HL-60 (cell line): ENCODE data around the gene PNO1.

Experiments used
- DNase-seq, 2 experiments: peaks; one replicate each; pipeline ENCODE4 v3.0.0-alpha.2; 2010 to 2020; ENCODE audit warnings: low read depth in 1 of 2, low spot score in 1 of 2
- H3K27ac ChIP-seq: fragments of 250-450 bp; sonication (Bioruptor Pico); replicated peaks from 2 replicates; pipeline ENCODE4 v1.5.1; 2020; ENCODE audit warnings: mild to moderate bottlenecking, moderate library complexity
- H3K27me3 ChIP-seq: fragments of 250-450 bp; sonication (Bioruptor Pico); 2 replicates; pipeline ENCODE4 v1.5.1; 2021; ENCODE audit warnings: mild to moderate bottlenecking, moderate library complexity; ENCODE audit not compliant: insufficient read depth, poor library complexity, severe bottlenecking
- H3K4me3 ChIP-seq: replicated peaks from 2 replicates; pipeline ENCODE4 v1.5.1; 2011; ENCODE audit warnings: mild to moderate bottlenecking, control low read depth, low read length; ENCODE audit not compliant: insufficient read depth
- CTCF ChIP-seq: IDR thresholded peaks from one replicate; pipeline ENCODE4 v1.5.1; 2011; ENCODE audit warnings: low read length, control low read depth, inconsistent platforms; ENCODE audit not compliant: insufficient read depth
- GABPA ChIP-seq: IDR thresholded peaks from 2 replicates; pipeline ENCODE4 v1.6.1; 2012; ENCODE audit warnings: low read depth
- POLR2AphosphoS5 ChIP-seq: IDR thresholded peaks from 2 replicates; pipeline ENCODE4 v1.6.1; 2012; ENCODE audit warnings: low read depth
- REST ChIP-seq: IDR thresholded peaks from 2 replicates; pipeline ENCODE4 v1.6.1; 2012; ENCODE audit warnings: low read depth; ENCODE audit not compliant: insufficient replicate concordance
- SPI1 ChIP-seq: IDR thresholded peaks from 2 replicates; pipeline ENCODE4 v1.6.1; 2012; ENCODE audit warnings: low read depth, mild to moderate bottlenecking, borderline replicate concordance

Gene PNO1

GRCh38 chr2:68156419-68156818, 1.3 kb upstream of the PNO1 start:
- TF ChIP-seq POLR2AphosphoS5 = no peak
- TF ChIP-seq REST = no peak
- no peak for TF ChIP-seq SPI1
- TF ChIP-seq GABPA = no peak
- TF ChIP-seq CTCF = no peak
- H3K27ac ChIP-seq = peak overlapping the region; percentile 99
- H3K4me3 ChIP-seq = peak overlapping the region; percentile 97
- H3K27me3 ChIP-seq = no peaks in the 10 kb centered on the region
- DNase-seq = no peak

GRCh38 chr2:68157002-68157401, 686 bp upstream of the PNO1 start:
- Histone ChIP-seq H3K4me3 (peak overlapping the region; percentile 97), H3K27me3 (no peaks in the 10 kb centered on the region), H3K27ac (peak overlapping the region; percentile 99)
- peak in 1 of 2 experiments; percentile 25 for DNase-seq
- TF ChIP-seq CTCF (no peak), GABPA (no peak), SPI1 (no peak), REST (no peak), POLR2AphosphoS5 (no peak)

- Histone ChIP-seq H3K4me3 (peak overlapping the region; percentile 97), H3K27me3 (no peaks in the 10 kb centered on the region), H3K27ac (peak overlapping the region; percentile 99)
- DNase-seq = no peak
- no peak for TF ChIP-seq CTCF
- no peak for TF ChIP-seq SPI1
- no peak for TF ChIP-seq GABPA
- TF ChIP-seq POLR2AphosphoS5 = no peak
- TF ChIP-seq REST = no peak
These were observed 403 bp downstream of the PNO1 start for GRCh38 chr2:68158134-68158447.
